Stimulated activated CD4-positive, alpha-beta T cell treated with anti-CD3 and anti-CD28 coated beads, Interleukin-15, amount 100 ng/mL, for 48 hours (primary cell): ENCODE results near the gene ZDHHC23.

ENCODE experiments used
- DNase-seq, 2 donors: peaks; one replicate each; pipeline ENCODE4 v3.0.0-alpha.2; 2020; ENCODE audit warnings: low read depth in 2 of 2

ZDHHC23 gene

DNA sequence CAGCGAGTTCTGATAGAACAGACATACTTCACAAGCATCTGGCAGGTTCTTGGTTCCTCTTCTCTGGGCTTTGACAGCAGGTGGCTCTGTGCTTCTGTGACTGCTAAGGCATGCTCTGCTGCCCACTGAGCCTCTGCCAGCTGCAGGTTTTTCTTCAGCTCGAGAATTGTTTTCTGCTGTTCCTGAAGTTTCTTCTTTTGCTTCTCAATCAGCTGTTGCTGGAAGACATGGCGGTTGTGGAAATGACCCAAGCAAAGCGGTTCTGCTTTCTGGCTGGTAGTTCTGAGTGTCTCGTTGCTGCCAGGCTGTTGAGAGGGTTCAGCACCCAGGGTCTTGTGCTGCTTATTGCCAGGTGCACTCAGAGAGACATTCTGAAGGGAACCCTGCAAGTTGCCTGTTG, 57.7 kb downstream of the ZDHHC23 start:
- no peak for DNase-seq

DNA sequence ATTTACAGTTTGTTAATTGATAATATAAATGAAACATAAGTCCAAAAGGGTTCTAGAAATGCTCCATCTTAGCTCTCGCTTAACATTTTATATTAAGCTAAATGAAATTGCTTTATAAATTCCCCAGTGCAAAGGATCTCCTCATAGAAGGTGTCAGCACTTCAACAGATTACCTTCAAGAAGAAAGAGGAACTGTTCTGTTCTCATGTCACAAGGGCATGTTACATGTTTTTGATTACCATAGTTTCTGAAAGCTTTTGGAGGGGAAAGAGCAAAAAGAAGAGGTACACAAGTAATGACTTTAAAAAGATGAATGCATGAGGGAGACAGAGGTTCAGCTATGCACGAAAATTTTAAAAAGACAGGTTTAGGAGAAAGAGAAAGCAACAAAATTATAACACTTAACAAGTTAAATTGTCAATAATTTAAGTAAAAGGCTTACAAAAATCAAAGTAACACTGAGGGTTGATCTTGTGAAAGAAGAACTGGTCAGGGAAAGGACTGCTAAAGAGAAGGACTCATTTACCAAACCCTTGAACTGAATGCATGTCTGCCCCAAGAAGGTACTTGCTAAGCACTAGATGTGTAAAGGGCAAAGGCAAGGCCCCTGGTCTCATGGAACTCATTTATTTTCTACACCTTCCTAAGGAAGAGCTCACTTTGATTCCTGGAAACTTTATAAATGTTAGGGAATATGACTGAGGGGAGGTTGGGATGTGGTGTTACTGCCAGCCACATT, 63.4 kb downstream of the ZDHHC23 start:
- DNase-seq: no peak
